GM12865 (cell line): Measurements from ENCODE around the gene WDR38.

Experiments
- DNase-seq: peaks from one replicate; pipeline ENCODE4 v3.0.0; 2010; ENCODE audit warnings: low read depth
- H3K4me3 ChIP-seq: 2 replicates; pipeline ENCODE4 v1.5.1; 2011; ENCODE audit warnings: mild to moderate bottlenecking, low read depth, low read length, control low read depth
- TF ChIP-seq, protein P1 (sequence below): IDR thresholded peaks from 2 replicates; pipeline ENCODE4 v1.5.1; 2011; ENCODE audit warnings: low read length, control low read depth, low read depth, inconsistent platforms; ENCODE audit not compliant: insufficient read depth; ENCODE audit errors: missing control alignments

The WDR38 gene

DNA sequence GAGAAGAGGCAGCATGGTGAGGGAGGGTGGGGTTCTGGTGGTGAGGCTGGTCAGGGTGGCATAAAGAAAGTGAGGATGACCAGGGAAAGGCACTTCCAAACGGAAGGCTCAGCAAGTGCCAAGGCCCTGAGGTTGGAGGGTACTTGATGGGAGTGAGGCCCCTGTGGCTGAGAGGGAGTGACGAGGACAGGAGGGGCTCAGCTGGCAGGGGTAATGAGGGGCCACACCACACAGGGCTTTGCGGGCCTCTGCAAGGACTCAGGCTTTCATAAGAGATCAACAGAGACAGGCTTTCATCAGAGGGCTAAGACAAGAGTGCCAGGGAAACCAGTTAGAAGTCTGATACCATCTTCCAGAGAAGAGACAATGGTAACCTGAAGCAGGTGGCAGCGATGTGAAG is 32.3 kb downstream of the WDR38 start:
- TF ChIP-seq, protein P1, sequence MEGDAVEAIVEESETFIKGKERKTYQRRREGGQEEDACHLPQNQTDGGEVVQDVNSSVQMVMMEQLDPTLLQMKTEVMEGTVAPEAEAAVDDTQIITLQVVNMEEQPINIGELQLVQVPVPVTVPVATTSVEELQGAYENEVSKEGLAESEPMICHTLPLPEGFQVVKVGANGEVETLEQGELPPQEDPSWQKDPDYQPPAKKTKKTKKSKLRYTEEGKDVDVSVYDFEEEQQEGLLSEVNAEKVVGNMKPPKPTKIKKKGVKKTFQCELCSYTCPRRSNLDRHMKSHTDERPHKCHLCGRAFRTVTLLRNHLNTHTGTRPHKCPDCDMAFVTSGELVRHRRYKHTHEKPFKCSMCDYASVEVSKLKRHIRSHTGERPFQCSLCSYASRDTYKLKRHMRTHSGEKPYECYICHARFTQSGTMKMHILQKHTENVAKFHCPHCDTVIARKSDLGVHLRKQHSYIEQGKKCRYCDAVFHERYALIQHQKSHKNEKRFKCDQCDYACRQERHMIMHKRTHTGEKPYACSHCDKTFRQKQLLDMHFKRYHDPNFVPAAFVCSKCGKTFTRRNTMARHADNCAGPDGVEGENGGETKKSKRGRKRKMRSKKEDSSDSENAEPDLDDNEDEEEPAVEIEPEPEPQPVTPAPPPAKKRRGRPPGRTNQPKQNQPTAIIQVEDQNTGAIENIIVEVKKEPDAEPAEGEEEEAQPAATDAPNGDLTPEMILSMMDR: no peak
- DNase-seq: no peak
- H3K4me3 ChIP-seq: no peak overlapping the region

DNA sequence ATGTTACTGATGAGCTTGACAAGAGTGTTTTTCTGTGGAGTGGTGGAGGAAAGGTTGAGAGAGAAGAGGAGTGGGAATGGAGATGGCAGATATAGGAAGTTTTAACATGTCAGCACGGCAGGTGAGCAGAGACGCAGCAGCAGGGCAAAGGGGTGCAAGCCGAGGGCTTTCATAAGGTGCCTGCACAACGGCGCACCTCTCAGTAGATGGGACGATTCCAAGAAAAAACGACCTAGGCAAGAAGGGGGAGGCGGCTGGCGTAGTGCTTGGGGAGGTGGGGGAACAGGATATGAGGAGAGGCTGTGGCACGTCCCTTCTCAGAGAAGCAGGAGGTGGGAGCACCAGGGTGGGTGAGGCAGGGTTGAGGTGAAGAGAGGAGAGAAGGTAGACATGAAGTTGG is 33.2 kb downstream of the WDR38 start:
- DNase-seq: no peak
- H3K4me3 ChIP-seq: no peak overlapping the region
- TF ChIP-seq, protein P1: no peak

DNA sequence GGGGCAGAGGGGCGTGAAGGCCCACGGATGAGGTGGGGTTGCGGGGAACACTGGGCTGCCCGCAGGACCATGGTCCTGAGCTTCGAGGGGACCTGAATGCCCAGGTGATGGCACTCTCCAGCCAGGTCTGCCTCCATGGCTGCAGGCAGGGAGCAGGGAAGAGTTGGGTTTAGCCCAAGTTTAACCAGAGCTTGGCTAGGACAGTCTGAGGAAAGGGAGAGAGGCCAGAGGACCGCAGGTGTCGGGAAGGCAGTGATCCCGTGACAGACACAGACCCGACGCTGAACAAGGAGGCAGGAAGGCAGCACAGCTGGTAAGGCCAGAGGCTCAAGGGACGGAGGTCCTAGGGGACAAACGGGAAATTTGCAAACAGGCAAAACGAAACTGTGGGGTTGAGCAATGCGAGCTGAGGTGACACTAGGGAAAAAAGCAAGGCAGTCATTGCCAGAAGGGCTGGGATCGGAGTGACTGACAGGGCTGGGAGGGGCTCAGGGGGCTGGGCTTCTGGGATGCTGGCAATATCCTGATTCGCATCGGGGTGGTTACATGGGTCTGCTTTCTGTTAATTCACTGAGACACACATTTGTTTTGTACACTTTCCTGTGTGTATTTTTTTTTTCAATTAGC is 33.7 kb downstream of the WDR38 start:
- peak; percentile 25 for DNase-seq
- TF ChIP-seq, protein P1: no peak
- H3K4me3 ChIP-seq: no peak overlapping the region

DNA sequence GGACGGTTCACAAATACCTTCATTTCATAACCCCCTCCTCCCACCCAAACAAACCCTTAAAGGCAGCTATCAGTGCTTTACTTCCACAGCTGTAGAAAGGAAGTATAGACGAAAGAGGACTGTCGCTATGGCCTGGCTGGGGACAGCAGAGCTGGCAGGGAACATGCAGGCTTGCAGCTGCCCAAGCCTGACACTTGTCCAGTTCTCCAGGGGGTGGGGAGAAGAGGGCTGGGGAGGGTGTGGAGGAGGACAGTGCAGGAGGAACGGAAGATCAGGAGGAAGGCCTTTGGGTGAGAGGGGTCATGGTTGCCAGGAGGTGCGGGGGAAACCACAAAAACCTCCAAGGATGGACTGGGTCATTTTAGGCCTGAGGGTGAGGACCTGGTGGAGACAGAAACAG is 34.6 kb downstream of the WDR38 start:
- H3K4me3 ChIP-seq: no peak overlapping the region
- no peak for DNase-seq
- TF ChIP-seq, protein P1: no peak

DNA sequence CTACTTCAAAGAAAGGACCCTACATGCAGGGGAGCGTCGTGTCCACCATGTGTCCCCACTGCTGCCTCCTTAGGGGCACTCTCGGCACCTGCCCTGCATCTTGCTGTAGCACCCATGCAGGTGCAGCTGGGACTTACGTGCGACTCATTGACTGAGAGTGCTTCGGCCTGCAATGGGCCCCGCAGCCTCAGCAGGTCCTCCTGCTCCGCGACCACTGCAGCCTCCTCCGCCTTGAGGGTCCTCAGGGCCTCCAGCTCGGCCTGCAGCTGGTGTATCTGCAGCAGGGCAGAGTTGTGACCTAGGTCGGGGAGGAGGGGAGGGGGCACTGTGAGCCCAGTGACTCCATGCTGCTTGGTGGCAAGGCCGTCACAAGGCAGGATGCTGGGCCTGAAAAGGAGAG is 35.7 kb downstream of the WDR38 start:
- TF ChIP-seq, protein P1: no peak
- no peak overlapping the region for H3K4me3 ChIP-seq
- no peak for DNase-seq

DNA sequence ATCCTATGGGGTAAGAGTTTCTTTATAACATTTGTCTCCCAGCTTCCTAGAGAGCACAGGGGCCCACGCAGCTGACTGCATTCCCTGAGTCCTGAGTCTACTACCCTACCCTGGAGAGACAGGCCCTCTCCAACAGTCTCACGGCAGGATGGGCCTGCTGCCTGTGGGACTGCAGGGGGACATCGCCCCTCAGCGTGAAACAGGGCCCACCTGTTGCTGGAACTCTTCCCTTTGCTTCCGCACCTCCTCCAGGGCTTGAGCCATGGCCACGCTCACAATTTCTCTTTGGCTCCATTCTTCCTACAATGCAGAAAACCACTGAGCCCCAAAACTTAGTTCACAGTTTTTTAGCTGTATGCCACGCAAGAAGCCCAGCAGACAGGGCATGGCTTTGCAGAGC is 36.9 kb downstream of the WDR38 start:
- TF ChIP-seq, protein P1: no peak
- H3K4me3 ChIP-seq: no peak overlapping the region
- no peak for DNase-seq
